MM.1S (cell line): ENCODE measurements around the gene STARD3.

Experiments used
- CTCF ChIP-seq: fragments of 300-600 bp; sonication (generic); IDR thresholded peaks from 2 replicates; pipeline ENCODE4 v1.5.1; 2016; ENCODE audit warnings: antibody characterized with exemption, low read length, mixed read lengths
- EZH2phosphoT487 ChIP-seq: fragments of 300-600 bp; sonication (generic); IDR thresholded peaks from 2 replicates; pipeline ENCODE4 v1.6.1; 2018; ENCODE audit warnings: antibody characterized with exemption, low read length

GRCh38 chr17:39709319-39709997 is 72.5 kb downstream of the STARD3 start:
- TF ChIP-seq CTCF (no peak), EZH2phosphoT487 (no peak)
